HG02763 (cell line): Measurements from ENCODE around the gene PSG6.
"Not testable (repeated sequence)": the region's sequence is repeated elsewhere in the genome, so short reads cannot be mapped to it uniquely, and the experiment has no call there.

Experiments used
- ATAC-seq: cut with Tn5 transposase; IDR thresholded peaks from one replicate; pipeline ENCODE4 v1.9.1; 2021; ENCODE audit warnings: mild to moderate bottlenecking, moderate library complexity; ENCODE audit not compliant: unreplicated experiment

The PSG6 gene

DNA sequence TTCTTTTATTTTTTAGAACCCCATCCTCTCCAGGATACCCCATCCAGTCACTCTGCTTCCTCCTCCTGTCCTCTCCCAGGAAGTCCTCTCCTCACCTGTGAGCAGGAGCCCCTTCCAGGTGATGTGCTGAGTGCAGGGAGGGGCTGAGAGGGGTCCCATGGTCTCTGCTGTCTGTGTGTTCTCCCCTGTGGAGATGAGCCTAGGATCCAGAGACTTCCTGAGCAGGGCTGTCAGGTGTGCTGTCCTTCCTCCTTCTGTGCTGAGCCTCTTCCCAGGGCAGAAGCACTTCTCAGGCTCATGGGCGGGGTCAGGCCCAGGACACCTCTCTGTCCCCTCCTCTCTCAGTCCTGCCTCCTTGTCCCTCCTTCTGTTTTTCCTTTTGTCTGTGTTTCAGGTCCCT, at the start of gene PSG6:
TSS of gene PSG6 (minus strand) at position 261 of the 400 bp plus-strand sequence. CDS start at position 159, 102 bp downstream.
- ATAC-seq: not testable (repeated sequence)

DNA sequence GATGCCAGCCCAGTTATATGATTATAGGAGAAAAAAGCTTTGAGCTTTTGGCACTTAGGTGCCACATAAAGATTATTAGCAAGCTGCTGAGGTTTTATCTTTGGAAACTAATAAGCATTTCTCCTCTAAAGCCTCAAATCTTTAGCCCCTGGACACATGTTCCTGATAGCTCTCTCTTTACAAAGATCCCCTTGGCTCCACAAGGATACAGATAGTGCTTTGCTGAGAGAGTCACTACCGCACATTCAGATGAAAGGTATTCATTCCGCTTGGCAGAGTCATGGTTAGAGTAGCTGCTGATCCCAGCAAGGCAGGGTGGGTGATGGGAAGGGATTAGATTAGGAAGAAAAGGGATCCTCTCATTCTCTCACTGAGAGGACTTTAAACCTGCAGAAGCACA, 47.5 kb upstream of the PSG6 start:
- no peak for ATAC-seq

DNA sequence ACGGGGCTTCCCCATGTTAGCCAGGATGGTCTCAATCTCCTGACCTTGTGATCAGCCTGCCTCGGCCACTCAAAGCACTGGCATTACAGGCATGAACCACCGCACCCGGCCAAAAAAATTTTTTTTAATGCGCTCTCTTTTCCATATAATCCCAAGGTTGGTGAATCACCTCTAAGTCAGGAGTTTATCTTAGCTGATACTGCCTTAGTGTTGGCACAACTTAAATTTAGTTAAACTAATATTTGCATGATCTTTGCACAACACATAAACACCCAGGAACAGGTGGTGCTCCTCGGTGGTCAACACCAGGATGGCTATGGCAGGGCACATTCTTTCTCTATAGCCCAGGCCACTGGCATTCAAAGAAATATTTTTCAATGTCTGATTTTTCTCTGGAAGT, 43.4 kb upstream of the PSG6 start:
- no peak for ATAC-seq

DNA sequence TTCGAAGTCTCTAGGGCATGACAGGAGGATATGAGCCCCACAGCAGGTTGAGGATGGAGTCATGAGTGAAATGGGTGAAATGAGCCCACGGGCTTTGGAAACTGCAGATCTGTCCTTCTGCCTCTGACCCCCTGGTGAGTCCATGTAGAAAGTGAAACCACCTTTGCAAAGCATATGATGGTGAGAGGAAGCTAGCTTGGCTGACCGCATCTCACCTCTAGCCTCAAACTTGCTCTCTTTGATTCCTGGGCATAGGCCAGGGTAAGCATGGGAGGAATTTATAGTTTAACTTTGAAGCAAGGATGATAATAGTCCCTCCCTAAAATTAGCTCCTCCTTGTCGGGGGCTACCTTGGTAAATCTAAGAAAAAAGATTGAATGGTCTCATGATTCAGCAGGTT, 34.4 kb upstream of the PSG6 start:
- ATAC-seq: not testable (repeated sequence)

GRCh38 chr19:42951476-42951875, 33.8 kb upstream of the PSG6 start:
- ATAC-seq: not testable (repeated sequence)

DNA sequence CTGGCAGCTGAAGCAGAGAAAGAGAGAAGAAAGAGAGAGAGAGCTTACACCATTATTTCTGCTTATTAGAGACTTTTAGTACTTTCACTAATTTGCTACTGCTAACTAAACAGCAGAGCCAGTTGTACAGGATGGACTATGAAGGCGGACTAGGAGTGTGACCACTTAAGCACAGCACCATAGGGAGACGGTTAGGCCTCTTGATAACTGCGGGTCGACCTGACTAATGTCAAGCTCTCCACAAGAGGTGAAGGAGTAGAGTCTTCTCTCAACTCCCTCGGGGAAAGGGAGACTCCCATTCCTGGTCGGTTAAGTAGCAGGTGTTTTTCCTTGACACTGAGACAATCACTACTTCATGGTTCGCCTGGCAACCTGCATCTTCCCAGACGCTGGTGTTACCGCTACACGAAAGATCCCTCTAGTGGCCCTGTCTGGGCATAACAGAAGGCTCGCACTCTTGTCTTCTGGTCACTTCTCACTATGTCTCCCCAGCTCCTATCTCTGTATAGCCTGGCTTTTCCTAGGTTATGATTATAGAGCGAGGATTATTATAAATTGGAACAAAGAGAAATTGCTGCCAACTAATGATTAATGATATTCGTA, 24.6 kb upstream of the PSG6 start:
- ATAC-seq: no peak

- ATAC-seq: not testable (repeated sequence)
Measured at GRCh38 chr19:42937107-42937506, 19.4 kb upstream of the PSG6 start, which contains the start of gene PSG7. Gene PSG7, minus strand, starts transcription at chr19:42937207. Its CDS starts 131 bp downstream, at chr19:42937076.

DNA sequence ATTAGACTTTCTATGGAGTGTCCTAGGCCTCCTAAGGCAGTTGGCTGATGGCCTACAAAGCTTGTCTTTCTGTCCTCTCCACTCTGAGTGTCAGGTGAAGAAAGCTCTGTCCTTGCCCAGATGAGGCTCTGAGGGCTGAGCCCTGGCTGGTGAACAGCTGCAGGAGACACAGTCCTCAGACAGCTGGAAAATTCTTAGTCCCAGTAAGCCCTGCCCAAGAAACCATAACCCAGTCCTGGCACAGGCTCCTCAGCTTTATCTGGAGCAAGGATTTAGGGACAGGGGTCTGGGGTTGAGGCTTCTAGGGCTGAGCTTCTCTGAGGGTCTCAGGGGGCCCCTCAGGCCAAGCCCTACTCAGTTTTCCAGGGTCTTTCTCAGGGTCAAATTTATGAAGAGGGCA, 17.0 kb upstream of the PSG6 start:
- not testable (repeated sequence) for ATAC-seq

DNA sequence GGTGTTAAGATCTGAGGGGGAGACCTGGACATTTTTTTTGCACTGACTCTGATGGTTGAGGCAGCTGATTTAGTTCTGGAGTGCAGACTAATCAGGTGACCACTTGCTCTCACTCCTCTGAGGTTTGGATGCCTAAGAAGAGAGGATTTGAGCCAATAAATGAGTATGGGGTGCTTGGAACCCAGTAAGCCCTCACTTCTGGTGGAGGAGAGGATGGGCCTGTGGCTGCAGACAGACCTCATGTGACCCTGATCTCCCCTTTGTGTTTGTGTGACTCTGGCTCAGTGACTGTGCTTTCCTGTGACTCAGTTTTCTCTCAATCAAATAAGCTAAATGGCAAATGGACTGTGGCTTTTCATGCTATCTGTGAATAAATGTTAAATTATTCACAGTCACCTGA, 16.5 kb upstream of the PSG6 start:
- not testable (repeated sequence) for ATAC-seq

DNA sequence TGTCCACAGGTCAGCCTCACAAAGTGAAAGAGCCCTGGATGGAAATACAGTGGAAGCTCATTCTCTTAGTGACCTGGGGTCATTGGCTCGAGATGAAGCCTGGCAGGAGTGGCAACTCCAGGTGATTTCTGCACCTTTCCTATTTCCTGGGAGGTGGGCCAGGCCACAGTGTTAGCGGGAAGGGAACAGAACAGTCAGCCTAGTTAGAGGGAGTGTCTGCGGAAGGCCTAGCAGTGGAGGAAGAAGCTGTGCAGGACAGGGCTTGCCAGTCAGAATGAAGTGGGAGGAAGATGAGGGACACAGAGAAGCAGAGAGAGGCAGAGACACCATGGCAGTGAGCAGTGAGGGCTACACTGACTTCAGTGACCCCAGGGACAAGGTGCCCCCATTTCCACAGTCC, 15.7 kb upstream of the PSG6 start:
- not testable (repeated sequence) for ATAC-seq

- not testable (repeated sequence) for ATAC-seq
Measured at GRCh38 chr19:42932485-42933101, 14.9 kb upstream of the PSG6 start.

- not testable (repeated sequence) for ATAC-seq
Measured at GRCh38 chr19:42930214-42930613, 12.5 kb upstream of the PSG6 start.

DNA sequence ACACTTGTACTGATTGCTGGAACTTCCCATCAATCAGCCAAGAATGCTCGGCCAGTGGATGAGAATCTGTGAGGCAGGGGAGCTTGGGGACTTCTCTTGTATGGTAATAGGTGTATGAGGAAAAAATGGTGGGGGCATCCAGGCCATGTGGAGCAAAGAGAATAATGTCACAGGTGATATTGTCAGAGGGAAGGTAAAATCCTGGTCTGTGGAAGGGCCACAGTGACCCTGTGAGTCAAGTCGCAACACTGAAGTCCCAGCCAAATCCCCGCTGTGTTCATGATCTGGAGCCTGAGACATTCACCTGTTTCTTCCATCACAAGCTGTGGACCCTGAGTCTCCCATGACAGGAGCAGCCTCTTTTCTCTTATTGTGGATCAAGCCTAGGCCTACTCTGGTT, 11.2 kb upstream of the PSG6 start:
- no peak for ATAC-seq

- ATAC-seq: no peak
Measured at GRCh38 chr19:42926781-42927180, 9.1 kb upstream of the PSG6 start.

DNA sequence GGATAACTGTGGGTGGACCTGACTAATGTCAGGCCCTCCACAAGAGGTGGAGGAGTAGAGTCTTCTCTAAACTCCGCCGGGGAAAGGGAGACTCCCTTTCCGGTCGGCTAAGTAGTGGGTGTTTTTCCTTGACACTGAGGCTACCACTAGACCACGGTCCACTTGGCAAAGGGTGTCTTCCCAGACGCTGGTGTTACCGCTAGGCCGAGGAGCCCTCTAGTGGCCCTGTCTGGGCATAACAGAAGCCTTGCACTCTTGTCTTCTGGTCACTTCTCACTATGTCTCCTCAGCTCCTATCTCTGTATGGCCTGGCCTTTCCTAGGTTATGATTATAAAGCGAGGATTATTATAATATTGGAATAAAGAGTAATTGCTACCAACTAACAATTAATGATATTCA, 5.4 kb upstream of the PSG6 start:
- not testable (repeated sequence) for ATAC-seq

- ATAC-seq: not testable (repeated sequence)
Measured at GRCh38 chr19:42920971-42921370, 3.3 kb upstream of the PSG6 start.

- ATAC-seq: no peak
Measured at GRCh38 chr19:42919757-42920079, 2.0 kb upstream of the PSG6 start.

DNA sequence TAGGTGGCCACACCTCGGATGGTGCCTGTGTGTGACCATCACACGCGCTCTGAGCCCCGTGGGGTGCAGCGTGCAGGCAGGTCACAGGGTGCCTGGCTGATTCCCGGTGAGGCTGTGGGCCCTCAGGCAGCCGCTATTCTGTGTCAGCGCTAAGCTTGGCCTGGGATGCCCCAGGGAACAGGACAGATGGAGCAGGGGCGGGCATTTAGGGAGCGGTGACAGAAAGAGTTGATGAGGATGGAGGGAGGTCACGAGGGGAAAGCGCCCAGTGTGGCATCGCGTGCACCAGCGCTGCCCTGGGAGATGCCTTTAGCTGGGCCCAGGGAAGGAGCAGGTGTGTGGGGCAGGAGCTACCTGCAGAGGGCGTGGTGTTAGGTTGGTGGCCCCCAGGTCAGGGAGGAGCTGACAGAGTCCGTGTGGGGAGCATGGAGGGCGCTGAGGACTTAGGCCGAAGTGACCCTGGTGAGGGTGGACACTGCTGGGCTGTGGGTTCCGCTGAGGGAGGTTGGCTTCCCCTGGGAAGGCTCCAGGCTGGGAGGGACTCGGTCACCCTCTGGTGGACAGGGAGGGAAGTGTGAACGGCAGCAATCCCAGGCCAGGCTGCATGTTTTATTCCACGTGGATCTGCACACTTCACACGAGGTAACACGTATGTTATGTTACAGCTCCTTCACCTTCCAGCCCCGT, 1.5 kb upstream of the PSG6 start:
- not testable (repeated sequence) for ATAC-seq

- not testable (repeated sequence) for ATAC-seq
Measured at GRCh38 chr19:42918377-42919069, 829 bp upstream of the PSG6 start.

GRCh38 chr19:42916931-42917330, 763 bp downstream of the PSG6 start:
- not testable (repeated sequence) for ATAC-seq

DNA sequence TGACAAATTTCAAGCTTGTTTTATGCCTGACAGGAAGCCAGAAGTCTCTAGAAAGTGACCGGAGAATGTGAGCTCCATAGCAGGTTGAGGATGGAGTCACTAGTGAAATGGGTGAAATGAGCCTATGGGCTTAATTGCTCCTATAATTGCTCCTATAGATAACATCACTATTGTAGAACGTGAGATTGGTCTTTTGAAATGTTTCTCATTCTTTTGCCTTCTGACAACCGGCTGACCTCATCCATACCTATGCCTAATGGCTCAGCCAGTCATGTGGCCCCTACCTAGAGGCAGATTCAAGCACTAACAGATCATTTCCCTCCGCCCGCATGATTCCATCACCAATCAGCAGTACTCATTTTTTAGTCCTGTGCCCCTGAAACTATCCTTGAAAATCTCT, 4.2 kb downstream of the PSG6 start:
- not testable (repeated sequence) for ATAC-seq

GRCh38 chr19:42912941-42913340, 4.8 kb downstream of the PSG6 start:
- not testable (repeated sequence) for ATAC-seq
